Measurements from ENCODE around the gene CACNB1. TPM values are rescaled to one million over a fixed set of nuclear protein-coding genes. Genes with fewer than 3 reads are reported as not detected.

Gene CACNB1
- total RNA-seq, 4 donors from 2014 or later = 3.6 to 7.9 (median 5.9) TPM

- 91 to 100% methylated on average over 1 to 4 of the region's 9 CpGs for WGBS, 2 donors (ENCODE audit: low coverage in 1 of 2)
- ATAC-seq = no peak
- Histone ChIP-seq H3K4me1 (no peaks in the 10 kb centered on the region), H3K36me3 (peaks cover 0 to 99% of the 10 kb centered on the region in 2 donors), H3K27ac (no peak overlapping the region), H3K27me3 (no peaks in the 10 kb centered on the region), H3K9me3 (no peaks in the 10 kb centered on the region), H3K4me3 (no peak overlapping the region)
- no peak for TF ChIP-seq EP300 (IDR thresholded peaks at IDR 0.05)
- TF ChIP-seq POLR2A (IDR thresholded peaks at IDR 0.05) = no peak
- TF ChIP-seq POLR2AphosphoS5 (IDR thresholded peaks at IDR 0.05) = no peak
- TF ChIP-seq CTCF (IDR thresholded peaks at IDR 0.05) = no peak
These were observed 10.2 kb downstream of the CACNB1 start for GRCh38 chr17:39187152-39187830.

GRCh38 chr17:39186481-39187002, 10.9 kb downstream of the CACNB1 start:
- Histone ChIP-seq H3K27ac (no peak overlapping the region), H3K4me1 (no peaks in the 10 kb centered on the region), H3K9me3 (no peaks in the 10 kb centered on the region), H3K36me3 (peaks cover 0 to 99% of the 10 kb centered on the region in 2 donors), H3K27me3 (no peaks in the 10 kb centered on the region), H3K4me3 (no peak overlapping the region)
- ATAC-seq = no peak
- no CpG with 5 or more reads among the region's 15 CpGs for WGBS, 2 donors (ENCODE audit: low coverage in 1 of 2)
- no peak for TF ChIP-seq POLR2AphosphoS5 (IDR thresholded peaks at IDR 0.05)
- no peak for TF ChIP-seq EP300 (IDR thresholded peaks at IDR 0.05)
- TF ChIP-seq POLR2A (IDR thresholded peaks at IDR 0.05) = no peak
- TF ChIP-seq CTCF (IDR thresholded peaks at IDR 0.05) = no peak

DNA sequence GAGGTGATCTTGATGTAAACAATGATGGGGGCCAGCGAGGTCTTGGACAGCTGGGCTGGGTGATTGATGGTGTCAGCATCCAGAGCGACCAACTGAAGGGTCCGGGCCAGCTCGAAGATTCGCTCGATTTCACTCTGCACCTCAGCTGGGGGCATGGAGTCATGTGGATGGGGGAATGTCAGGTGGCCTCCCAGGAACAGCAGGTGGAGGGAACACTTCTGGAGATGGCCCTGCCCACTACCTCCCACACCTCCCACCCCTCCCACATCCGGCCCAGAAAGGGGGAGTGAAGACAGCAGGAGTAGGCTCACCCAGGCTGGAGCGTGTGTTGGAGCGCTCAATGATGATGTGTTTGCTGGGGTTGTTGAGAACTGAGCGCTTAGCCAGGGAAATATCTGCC, 13.7 kb downstream of the CACNB1 start:
- H3K9me3 ChIP-seq = no peaks in the 10 kb centered on the region
- ATAC-seq = no peak
- WGBS, 2 donors (ENCODE audit: low coverage in 1 of 2) = 40 to 72% methylated on average over 1 to 5 of the region's 10 CpGs
- H3K4me1 ChIP-seq = no peaks in the 10 kb centered on the region
- TF ChIP-seq CTCF (IDR thresholded peaks at IDR 0.05) (no peak), POLR2A (IDR thresholded peaks at IDR 0.05) (no peak), POLR2AphosphoS5 (IDR thresholded peaks at IDR 0.05) (no peak), EP300 (IDR thresholded peaks at IDR 0.05) (no peak)
- no peaks in the 10 kb centered on the region for H3K27me3 ChIP-seq
- H3K4me3 ChIP-seq = no peak overlapping the region
- peaks cover 0 to 99% of the 10 kb centered on the region in 2 donors for H3K36me3 ChIP-seq
- H3K27ac ChIP-seq = no peak overlapping the region

- Histone ChIP-seq H3K4me3 (no peak overlapping the region), H3K27ac (no peak overlapping the region), H3K4me1 (no peaks in the 10 kb centered on the region), H3K36me3 (peaks cover 0 to 98% of the 10 kb centered on the region in 2 donors), H3K9me3 (no peaks in the 10 kb centered on the region), H3K27me3 (no peaks in the 10 kb centered on the region)
- no peak for ATAC-seq
- WGBS, 2 donors (ENCODE audit: low coverage in 1 of 2) = 93 to 100% methylated on average over 3 to 4 of the region's 5 CpGs
- no peak for TF ChIP-seq EP300 (IDR thresholded peaks at IDR 0.05)
- no peak for TF ChIP-seq POLR2A (IDR thresholded peaks at IDR 0.05)
- TF ChIP-seq POLR2AphosphoS5 (IDR thresholded peaks at IDR 0.05) = no peak
- no peak for TF ChIP-seq CTCF (IDR thresholded peaks at IDR 0.05)
These were observed 14.4 kb downstream of the CACNB1 start for GRCh38 chr17:39183045-39183444.

DNA sequence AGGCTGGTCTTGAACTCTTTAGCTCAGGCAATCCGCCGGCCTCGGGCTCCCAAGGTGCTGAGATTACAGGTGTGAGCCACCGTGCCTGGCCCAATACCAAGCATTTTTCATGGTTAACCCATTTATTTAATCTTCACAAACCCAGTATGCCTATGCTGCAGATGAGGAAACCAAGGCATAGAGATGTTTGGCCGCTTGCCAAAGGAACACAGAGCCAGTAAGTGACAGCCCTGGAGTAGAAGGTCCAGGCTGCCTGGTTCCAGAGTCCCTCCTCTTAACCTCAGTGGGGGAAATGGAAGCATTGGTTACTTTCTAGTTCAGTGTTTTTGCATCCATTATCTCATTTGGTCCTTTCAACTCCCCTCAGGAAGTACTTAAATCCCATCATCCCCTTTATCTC, 16.2 kb downstream of the CACNB1 start:
- Histone ChIP-seq H3K36me3 (peaks cover 0 to 98% of the 10 kb centered on the region in 2 donors), H3K27ac (no peak overlapping the region), H3K4me3 (no peak overlapping the region), H3K27me3 (no peaks in the 10 kb centered on the region), H3K4me1 (no peaks in the 10 kb centered on the region), H3K9me3 (no peaks in the 10 kb centered on the region)
- WGBS, 2 donors (ENCODE audit: low coverage in 1 of 2) = 13 to 76% methylated on average over 1 to 5 of the region's 5 CpGs
- TF ChIP-seq POLR2AphosphoS5 (IDR thresholded peaks at IDR 0.05) (no peak), EP300 (IDR thresholded peaks at IDR 0.05) (no peak), CTCF (IDR thresholded peaks at IDR 0.05) (no peak), POLR2A (IDR thresholded peaks at IDR 0.05) (no peak)
- no peak for ATAC-seq

All from gastroesophageal sphincter (tissue), 4 donors.